Heart left ventricle (tissue), 13 donors: ENCODE results near the gene CIB1.

ENCODE experiments used
- CTCF ChIP-seq, 12 donors: fragments of 200-600 bp; sonication (generic) in 4 of 12; IDR thresholded peaks; one replicate each; pipeline versions ENCODE4 v1.5.0 to v1.8.0; 2018 to 2022; ENCODE audit warnings: antibody characterized with exemption in 12 of 12, mild to moderate bottlenecking in 5 of 12
- POLR2A ChIP-seq, 2 donors: fragments of 450-650 bp; IDR thresholded peaks; one replicate each; pipeline ENCODE4 v1.6.1; 2017; ENCODE audit warnings: antibody characterized with exemption in 2 of 2, mild to moderate bottlenecking in 2 of 2, moderate library complexity in 2 of 2
- donor health status: ischemic (EF 13 %, LVEDD 7.1; RV severe dilation, severe dysfunction).
- donor health status: DM: no; HTN: yes; CAD: no.
- donor health status: DM: no; HTN: no; CAD: no.
- donor health status: ischemic (EF 25% LVEDD 6.9; RV normal size, moderate dysfunction).
- donor health status: ischemic (EF 25% LVEDD 5.7; RV mildly dilated, moderate dysfunction).
- donor health status: ischemic (EF 35%, LVEDD 5.7; RV mildly dilated, moderate dysfunction).
- donor health status: nonischemic (EF 11% LVEDD 7.7; RV severe dilation, severe dysfunction).
- donor health status: DM: yes; HTN: yes; CAD: no.
- donor health status: PGD.
- donor health status: ischemic (EF 29% LVEDD 5.4; RV normal size, mild dysfunction).
- donor health status: nonischemic (EF 23%, LVEDD 6.1; RV moderate dilation, normal function).

- no peak for TF ChIP-seq POLR2A (IDR thresholded peaks at IDR 0.05)
- no peak for TF ChIP-seq CTCF (IDR thresholded peaks at IDR 0.05)
These were observed 15.9 kb downstream of the CIB1 start for GRCh38 chr15:90217671-90218394.
